Measurements from ENCODE around the gene VHLL.

Gene VHLL

DNA sequence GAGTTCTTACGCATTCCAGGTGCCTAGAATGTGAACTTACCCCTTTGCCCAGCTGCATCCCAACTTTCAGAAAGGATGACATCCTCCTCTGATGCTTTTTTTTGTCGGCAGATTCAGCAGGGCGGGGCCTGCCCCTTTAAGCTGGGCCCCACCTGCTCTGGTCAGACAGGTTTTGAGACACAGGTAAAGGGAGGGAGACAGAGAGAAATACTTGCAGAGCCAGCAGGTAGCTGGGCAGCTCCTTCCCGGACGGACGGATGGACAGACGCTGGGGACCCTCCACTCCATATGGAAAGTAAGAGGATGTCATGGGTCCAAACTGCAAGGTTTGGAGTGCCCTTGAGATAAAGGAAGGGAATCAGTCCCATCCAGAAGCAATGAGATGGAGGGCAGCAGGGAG, 15.0 kb downstream of the VHLL start, which contains the start of gene TMEM79:
Gene TMEM79 (plus strand): TSS at position 214 of the 400 bp plus-strand sequence. CDS start 902 bp downstream, outside the sequence.
- H3K9me3 ChIP-seq (ENCODE audit: control extremely low read depth in 1 of 5, control insufficient read depth in 4 of 5, insufficient read depth in 2 of 5, low read depth in 1 of 5, low read length in 4 of 5) = no peaks in the 10 kb centered on the region
- ChIA-PET CTCF (interaction anchor here (0.6 to 2.0 kb wide), 7 partner anchors 11 to 59 kb away, joined by 3 to 6 read pairs (median 4); no protein-coding TSS in a partner anchor), POLR2A (interaction anchor here (1.3 kb wide), 1 partner anchor 35 kb away, joined by 3 read pairs; no protein-coding TSS in a partner anchor)
- peaks cover 0 to 25% (median 9%) of the 10 kb centered on the region in 4 experiments for H3K36me3 ChIP-seq (ENCODE audit: control insufficient read depth in 4 of 4, insufficient read depth in 4 of 4, low read length in 3 of 4)
- no peak for DNase-seq
- no peaks in the 10 kb centered on the region for H3K27me3 ChIP-seq (replicated peaks in 2 of 5; ENCODE audit: control insufficient read depth in 4 of 5, insufficient read depth in 5 of 5, low read length in 4 of 5)
- H3K4me1 ChIP-seq (ENCODE audit: control extremely low read depth in 1 of 4, control insufficient read depth in 4 of 4, insufficient read depth in 4 of 4, low read length in 3 of 4) = peaks cover 11 to 25% (median 21%) of the 10 kb centered on the region in 4 experiments
- 98% methylated on average over 7 of the region's 7 CpGs for WGBS (ENCODE audit: insufficient coverage)
- peak within 1 kb of the TSS; percentile 48 to 98 (median 90) for H3K4me3 ChIP-seq (ENCODE audit: control insufficient read depth in 1 of 7, extremely low read depth in 1 of 7, insufficient read depth in 4 of 7, low read depth in 2 of 7, low read length in 6 of 7)
- peak within 1 kb of the TSS; percentile 85 to 95 for H3K27ac ChIP-seq (ENCODE audit: insufficient read depth in 1 of 2, low read depth in 1 of 2, low read length in 2 of 2, poor library complexity in 1 of 2, severe bottlenecking in 2 of 2)

- DNase-seq = no peak
- CTCF ChIA-PET = interaction anchor here (1.0 to 2.0 kb wide), 9 partner anchors 8 to 60 kb away, joined by 3 to 6 read pairs (median 4); no protein-coding TSS in a partner anchor
- Histone ChIP-seq H3K36me3 (ENCODE audit: control insufficient read depth in 4 of 4, insufficient read depth in 4 of 4, low read length in 3 of 4) (peaks cover 0 to 28% (median 10%) of the 10 kb centered on the region in 4 experiments), H3K4me3 (ENCODE audit: control insufficient read depth in 1 of 7, extremely low read depth in 1 of 7, insufficient read depth in 4 of 7, low read depth in 2 of 7, low read length in 6 of 7) (peak overlapping the region in 6 of 7 experiments; percentile 86 to 98 (median 94)), H3K9me3 (ENCODE audit: control extremely low read depth in 1 of 5, control insufficient read depth in 4 of 5, insufficient read depth in 2 of 5, low read depth in 1 of 5, low read length in 4 of 5) (no peaks in the 10 kb centered on the region), H3K27me3 (replicated peaks in 2 of 5; ENCODE audit: control insufficient read depth in 4 of 5, insufficient read depth in 5 of 5, low read length in 4 of 5) (no peaks in the 10 kb centered on the region), H3K4me1 (ENCODE audit: control extremely low read depth in 1 of 4, control insufficient read depth in 4 of 4, insufficient read depth in 4 of 4, low read length in 3 of 4) (peaks cover 11 to 25% (median 21%) of the 10 kb centered on the region in 4 experiments), H3K27ac (ENCODE audit: insufficient read depth in 1 of 2, low read depth in 1 of 2, low read length in 2 of 2, poor library complexity in 1 of 2, severe bottlenecking in 2 of 2) (peak overlapping the region; percentile 85 to 95)
- POLR2A ChIA-PET = interaction anchor here (0.5 to 1.3 kb wide), 2 partner anchors 36 to 45 kb away, joined by 3 to 4 read pairs; no protein-coding TSS in a partner anchor
- WGBS (ENCODE audit: insufficient coverage) = no CpG with 5 or more reads among the region's 1 CpG
Observed at GRCh38 chr1:156283521-156283920, 15.6 kb downstream of the VHLL start.

DNA sequence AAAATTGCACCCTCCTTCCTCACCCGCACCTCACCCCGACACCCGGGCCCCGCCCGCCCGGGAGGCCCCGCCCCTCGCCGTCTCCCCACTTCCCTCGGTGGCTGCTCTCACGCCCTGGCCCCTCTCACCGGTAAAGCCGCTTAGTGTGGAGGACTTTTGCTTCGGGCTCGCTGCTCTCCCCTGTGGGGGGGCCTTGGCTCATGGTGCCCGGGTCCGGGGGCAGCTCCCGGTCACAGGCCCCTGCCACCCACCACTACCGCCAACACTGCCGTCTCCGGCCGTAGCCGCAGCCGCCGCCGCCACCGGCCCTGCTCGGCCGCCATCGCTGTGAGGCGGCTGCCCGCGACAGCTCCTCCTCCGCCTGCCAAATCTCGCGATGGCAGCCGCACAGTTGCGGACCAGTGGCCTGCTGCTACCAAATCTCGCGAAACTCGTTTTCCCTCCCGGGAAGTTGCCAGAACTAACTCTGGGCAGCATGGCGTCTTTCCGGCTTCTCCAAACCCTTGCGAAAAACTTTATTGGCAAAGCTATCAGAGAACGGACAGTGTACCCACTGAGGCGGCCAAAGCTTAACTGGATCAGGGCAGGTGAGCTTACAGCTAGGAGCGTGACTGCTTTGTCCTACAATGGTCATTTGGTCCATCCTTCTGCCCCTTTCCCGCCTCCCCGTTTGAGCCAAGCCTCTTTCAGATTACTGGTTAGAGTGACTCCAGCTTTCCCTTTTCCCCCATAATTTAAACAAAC, 16.5 kb downstream of the VHLL start, which contains the start of gene SMG5:
Gene SMG5 (minus strand): TSS at position 347 of the 744 bp plus-strand sequence. CDS start 145 bp downstream, at position 202.
- CTCF ChIA-PET = interaction anchor here (1.0 to 3.0 kb wide), 10 partner anchors 9 to 61 kb away, joined by 3 to 13 read pairs (median 4); no protein-coding TSS in a partner anchor
- H3K4me1 ChIP-seq (ENCODE audit: control extremely low read depth in 1 of 4, control insufficient read depth in 4 of 4, insufficient read depth in 4 of 4, low read length in 3 of 4) = peaks cover 11 to 25% (median 21%) of the 10 kb centered on the region in 4 experiments
- POLR2A ChIA-PET = interaction anchor here (0.6 to 1.3 kb wide), 5 partner anchors 9 to 349 kb away, joined by 3 to 5 read pairs (median 3); no protein-coding TSS in a partner anchor

GRCh38 chr1:156281693-156282478, 17.2 kb downstream of the VHLL start:
- Histone ChIP-seq H3K4me3 (ENCODE audit: control insufficient read depth in 1 of 7, extremely low read depth in 1 of 7, insufficient read depth in 4 of 7, low read depth in 2 of 7, low read length in 6 of 7) (peak overlapping the region; percentile 48 to 98 (median 90)), H3K9me3 (ENCODE audit: control extremely low read depth in 1 of 5, control insufficient read depth in 4 of 5, insufficient read depth in 2 of 5, low read depth in 1 of 5, low read length in 4 of 5) (no peaks in the 10 kb centered on the region), H3K4me1 (ENCODE audit: control extremely low read depth in 1 of 4, control insufficient read depth in 4 of 4, insufficient read depth in 4 of 4, low read length in 3 of 4) (peaks cover 11 to 25% (median 21%) of the 10 kb centered on the region in 4 experiments), H3K27ac (ENCODE audit: insufficient read depth in 1 of 2, low read depth in 1 of 2, low read length in 2 of 2, poor library complexity in 1 of 2, severe bottlenecking in 2 of 2) (peak overlapping the region; percentile 85 to 95), H3K27me3 (replicated peaks in 2 of 5; ENCODE audit: control insufficient read depth in 4 of 5, insufficient read depth in 5 of 5, low read length in 4 of 5) (no peaks in the 10 kb centered on the region), H3K36me3 (ENCODE audit: control insufficient read depth in 4 of 4, insufficient read depth in 4 of 4, low read length in 3 of 4) (peaks cover 6 to 40% (median 22%) of the 10 kb centered on the region in 4 experiments)
- CTCF ChIA-PET = interaction anchor here (1.1 to 3.0 kb wide), 5 partner anchors 10 to 153 kb away, joined by 3 to 13 read pairs (median 6); no protein-coding TSS in a partner anchor
- 7% methylated on average over 12 of the region's 22 CpGs for WGBS (ENCODE audit: insufficient coverage)
- DNase-seq = no peak
- POLR2A ChIA-PET = interaction anchor here (0.6 to 1.1 kb wide), 2 partner anchors 33 to 348 kb away, joined by 3 read pairs; no protein-coding TSS in a partner anchor

More for the DNA sequence above, 16.5 kb downstream of the VHLL start, which contains the start of gene SMG5:
- WGBS (ENCODE audit: insufficient coverage) = 0% methylated on average over 41 of the region's 50 CpGs
- Histone ChIP-seq H3K9me3 (ENCODE audit: control extremely low read depth in 1 of 5, control insufficient read depth in 4 of 5, insufficient read depth in 2 of 5, low read depth in 1 of 5, low read length in 4 of 5) (no peaks in the 10 kb centered on the region), H3K27ac (ENCODE audit: insufficient read depth in 1 of 2, low read depth in 1 of 2, low read length in 2 of 2, poor library complexity in 1 of 2, severe bottlenecking in 2 of 2) (peak within 1 kb of the TSS; percentile 85 to 95), H3K4me3 (ENCODE audit: control insufficient read depth in 1 of 7, extremely low read depth in 1 of 7, insufficient read depth in 4 of 7, low read depth in 2 of 7, low read length in 6 of 7) (peak within 1 kb of the TSS; percentile 48 to 98 (median 90)), H3K27me3 (replicated peaks in 2 of 5; ENCODE audit: control insufficient read depth in 4 of 5, insufficient read depth in 5 of 5, low read length in 4 of 5) (no peaks in the 10 kb centered on the region), H3K36me3 (ENCODE audit: control insufficient read depth in 4 of 4, insufficient read depth in 4 of 4, low read length in 3 of 4) (peaks cover 6 to 34% (median 17%) of the 10 kb centered on the region in 4 experiments)
- DNase-seq = peak; percentile 99

DNA sequence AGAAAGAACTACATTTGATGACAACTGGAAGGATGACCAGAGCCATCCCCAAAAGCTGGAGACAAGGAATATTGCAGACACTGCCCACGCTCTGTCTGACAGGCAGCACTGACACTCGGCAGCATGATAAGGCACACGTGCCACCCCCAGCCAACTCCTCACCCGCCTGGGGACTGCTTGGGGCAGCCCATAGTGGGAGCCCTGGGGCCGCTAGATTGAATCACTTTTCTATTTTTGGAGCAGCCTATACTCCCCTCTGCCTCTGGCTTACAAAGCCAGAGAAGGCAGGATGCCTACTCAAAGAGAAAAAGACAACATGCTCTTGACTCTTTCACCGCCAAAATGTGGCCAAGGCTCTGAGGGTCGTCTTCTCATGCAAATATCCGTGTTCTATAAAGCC, 17.8 kb downstream of the VHLL start:
- POLR2A ChIA-PET = no interaction called here
- 50% methylated on average over 6 of the region's 8 CpGs for WGBS (ENCODE audit: insufficient coverage)
- Histone ChIP-seq H3K36me3 (ENCODE audit: control insufficient read depth in 4 of 4, insufficient read depth in 4 of 4, low read length in 3 of 4) (peaks cover 6 to 43% (median 26%) of the 10 kb centered on the region in 4 experiments), H3K9me3 (ENCODE audit: control extremely low read depth in 1 of 5, control insufficient read depth in 4 of 5, insufficient read depth in 2 of 5, low read depth in 1 of 5, low read length in 4 of 5) (no peaks in the 10 kb centered on the region), H3K4me3 (ENCODE audit: control insufficient read depth in 1 of 7, extremely low read depth in 1 of 7, insufficient read depth in 4 of 7, low read depth in 2 of 7, low read length in 6 of 7) (peak overlapping the region in 6 of 7 experiments; percentile 86 to 98 (median 94)), H3K27ac (ENCODE audit: insufficient read depth in 1 of 2, low read depth in 1 of 2, low read length in 2 of 2, poor library complexity in 1 of 2, severe bottlenecking in 2 of 2) (peak overlapping the region in 1 of 2 experiments; percentile 95), H3K27me3 (replicated peaks in 2 of 5; ENCODE audit: control insufficient read depth in 4 of 5, insufficient read depth in 5 of 5, low read length in 4 of 5) (no peaks in the 10 kb centered on the region), H3K4me1 (ENCODE audit: control extremely low read depth in 1 of 4, control insufficient read depth in 4 of 4, insufficient read depth in 4 of 4, low read length in 3 of 4) (peaks cover 11 to 25% (median 21%) of the 10 kb centered on the region in 4 experiments)
- peak; percentile 21 to 63 (median 47) for DNase-seq
- CTCF ChIA-PET = interaction anchor here (0.7 to 3.0 kb wide), 4 partner anchors 10 to 153 kb away, joined by 3 to 13 read pairs (median 4); no protein-coding TSS in a partner anchor

DNA sequence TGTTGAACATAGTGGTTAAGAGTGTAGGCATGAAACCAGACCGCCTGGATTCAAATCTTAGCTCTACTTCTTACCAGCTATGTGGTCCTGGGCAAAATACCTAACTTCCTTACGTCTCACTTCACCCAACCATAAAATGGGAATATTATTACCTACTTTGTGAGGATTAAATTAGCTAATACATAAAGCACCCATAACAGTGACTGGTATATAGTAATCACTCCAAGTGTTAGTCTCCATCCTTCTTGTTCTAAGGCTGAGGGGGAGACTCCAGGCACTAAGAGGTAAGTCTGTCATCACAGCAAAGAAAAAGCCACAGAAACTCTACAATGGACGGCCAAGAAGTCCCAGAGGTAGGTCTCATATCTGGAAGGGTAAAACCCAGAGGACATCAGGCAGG, 19.3 kb downstream of the VHLL start:
- DNase-seq = no peak
- POLR2A ChIA-PET = no interaction called here
- CTCF ChIA-PET = interaction anchor here (1.0 to 3.0 kb wide), 6 partner anchors 20 to 143 kb away, joined by 3 to 13 read pairs (median 3); no protein-coding TSS in a partner anchor
- Histone ChIP-seq H3K4me1 (ENCODE audit: control extremely low read depth in 1 of 4, control insufficient read depth in 4 of 4, insufficient read depth in 4 of 4, low read length in 3 of 4) (peaks cover 11 to 25% (median 21%) of the 10 kb centered on the region in 4 experiments), H3K27ac (ENCODE audit: insufficient read depth in 1 of 2, low read depth in 1 of 2, low read length in 2 of 2, poor library complexity in 1 of 2, severe bottlenecking in 2 of 2) (no peak overlapping the region), H3K4me3 (ENCODE audit: control insufficient read depth in 1 of 7, extremely low read depth in 1 of 7, insufficient read depth in 4 of 7, low read depth in 2 of 7, low read length in 6 of 7) (no peak overlapping the region), H3K27me3 (replicated peaks in 2 of 5; ENCODE audit: control insufficient read depth in 4 of 5, insufficient read depth in 5 of 5, low read length in 4 of 5) (no peaks in the 10 kb centered on the region), H3K36me3 (ENCODE audit: control insufficient read depth in 4 of 4, insufficient read depth in 4 of 4, low read length in 3 of 4) (peaks cover 6 to 49% (median 31%) of the 10 kb centered on the region in 4 experiments), H3K9me3 (ENCODE audit: control extremely low read depth in 1 of 5, control insufficient read depth in 4 of 5, insufficient read depth in 2 of 5, low read depth in 1 of 5, low read length in 4 of 5) (no peaks in the 10 kb centered on the region)
- WGBS (ENCODE audit: insufficient coverage) = 100% methylated on average over 1 of the region's 3 CpGs
